GM19455 (cell line): ENCODE data around the gene RNF217.
"Not testable (repeated sequence)": the region's sequence is repeated elsewhere in the genome, so short reads cannot be mapped to it uniquely, and the experiment has no call there.

ENCODE experiments used
- ATAC-seq: cut with Tn5 transposase; IDR thresholded peaks from one replicate; pipeline ENCODE4 v1.9.1; 2021; ENCODE audit not compliant: unreplicated experiment

RNF217 gene

DNA sequence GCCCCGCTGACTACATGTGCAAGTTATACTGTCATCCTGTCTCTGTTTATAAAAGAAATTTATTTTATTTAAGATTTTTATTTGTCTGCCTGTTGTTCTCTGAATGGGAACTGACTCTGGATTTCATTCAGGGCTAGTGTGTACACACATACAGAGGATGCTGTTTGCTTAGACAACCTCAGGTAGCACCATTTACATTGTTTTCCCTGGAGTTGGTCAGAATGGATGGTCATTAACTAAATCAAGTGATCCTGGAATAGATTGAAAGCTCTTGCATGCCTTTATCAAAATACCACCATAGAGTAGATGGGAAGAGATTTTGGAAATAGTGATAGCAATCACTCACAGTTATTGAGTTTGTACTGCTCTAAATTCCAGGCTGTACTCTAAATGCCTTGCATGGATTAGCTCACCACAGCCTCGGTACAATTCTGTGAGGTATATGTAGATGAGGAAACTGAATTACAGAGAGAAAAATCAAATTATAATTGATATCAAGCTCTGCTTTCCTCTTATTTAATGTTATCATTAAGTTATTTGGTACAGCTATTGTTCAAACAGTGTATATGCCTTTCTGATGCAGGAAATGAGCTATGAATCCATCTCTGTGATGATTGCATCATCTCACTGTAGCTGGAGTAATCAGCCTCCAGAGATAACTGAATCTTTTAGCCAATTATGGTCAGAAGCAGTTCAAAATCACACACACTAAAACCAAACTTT, 51.9 kb downstream of the RNF217 start:
- no peak for ATAC-seq

DNA sequence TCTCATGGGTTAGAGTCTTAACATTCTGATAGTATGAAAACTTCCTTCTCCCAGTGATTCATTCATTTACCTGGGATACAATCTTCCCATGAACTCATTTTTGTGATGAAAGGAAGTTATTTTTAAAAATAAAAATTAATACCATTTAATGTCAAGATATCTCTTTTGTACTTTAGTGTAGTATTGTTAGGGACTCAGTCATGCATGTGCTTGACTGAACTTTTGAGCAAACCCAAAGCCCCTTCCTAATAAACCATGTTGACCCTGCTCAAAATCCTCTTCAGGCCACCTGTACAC, 52.4 kb downstream of the RNF217 start:
- no peak for ATAC-seq

GRCh38 chr6:125015152-125015551, 52.9 kb downstream of the RNF217 start:
- ATAC-seq = no peak

- no peak for ATAC-seq
Observed at GRCh38 chr6:125018136-125018535, 55.9 kb downstream of the RNF217 start.

DNA sequence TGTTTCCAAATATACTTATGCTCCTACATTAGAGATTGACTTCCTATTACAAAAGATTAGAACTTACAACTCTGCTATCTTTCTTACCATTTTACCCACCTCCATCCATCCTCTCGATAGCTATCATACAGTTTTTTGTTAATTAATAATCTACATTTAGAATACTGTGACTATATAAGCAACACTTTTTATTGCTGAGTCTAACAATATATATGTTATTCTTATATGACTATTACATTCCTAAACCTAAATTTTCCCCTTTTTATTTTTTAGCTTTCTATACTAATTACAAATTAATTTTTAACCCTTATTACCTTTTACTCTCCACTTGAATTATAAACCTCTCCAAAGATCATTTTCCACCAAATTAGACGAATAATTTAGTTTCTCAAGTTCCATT, 57.0 kb downstream of the RNF217 start:
- no peak for ATAC-seq

- ATAC-seq = no peak
Observed at GRCh38 chr6:125019918-125020317, 57.7 kb downstream of the RNF217 start.

DNA sequence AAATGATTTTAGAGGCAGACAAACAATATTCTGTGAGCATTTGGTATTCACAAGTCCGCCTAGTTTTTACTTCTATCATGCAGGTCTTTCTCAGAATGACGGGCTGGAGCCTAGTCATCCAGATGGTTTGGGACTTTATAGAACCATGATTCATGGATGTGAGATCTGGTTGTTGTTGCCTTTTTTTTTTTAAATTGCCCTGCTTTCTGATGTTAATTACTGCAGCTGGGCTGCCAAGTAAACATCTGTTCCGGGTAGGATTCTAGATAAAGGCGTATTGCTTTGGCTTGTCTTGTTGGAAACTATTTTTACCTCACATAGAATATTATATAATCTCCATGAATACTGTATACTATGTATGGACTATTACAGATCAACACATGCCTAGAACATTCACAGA, 58.1 kb downstream of the RNF217 start:
- ATAC-seq = no peak

- ATAC-seq = no peak
Observed at GRCh38 chr6:125022391-125022989, 60.3 kb downstream of the RNF217 start.

- ATAC-seq = no peak
Observed at GRCh38 chr6:125025164-125025854, 63.1 kb downstream of the RNF217 start.

DNA sequence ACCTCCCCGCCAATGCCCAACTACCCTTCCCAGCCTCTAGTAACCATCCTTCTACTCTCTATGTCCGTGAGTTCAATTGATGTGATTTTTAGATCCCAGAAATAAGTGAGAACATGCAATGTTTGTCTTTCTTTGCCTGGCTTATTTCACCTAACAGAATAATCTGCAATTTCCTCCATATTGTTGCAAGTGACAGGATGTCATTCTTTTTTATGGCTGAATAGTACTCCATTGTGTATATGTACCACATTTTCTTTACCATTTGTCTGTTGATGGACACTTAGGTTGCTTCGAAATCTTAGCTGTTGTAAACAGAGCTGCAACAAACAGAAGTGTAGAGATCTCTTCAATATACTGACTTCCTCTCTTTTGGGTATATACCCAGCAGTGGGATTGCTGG, 65.0 kb downstream of the RNF217 start:
- no peak for ATAC-seq

DNA sequence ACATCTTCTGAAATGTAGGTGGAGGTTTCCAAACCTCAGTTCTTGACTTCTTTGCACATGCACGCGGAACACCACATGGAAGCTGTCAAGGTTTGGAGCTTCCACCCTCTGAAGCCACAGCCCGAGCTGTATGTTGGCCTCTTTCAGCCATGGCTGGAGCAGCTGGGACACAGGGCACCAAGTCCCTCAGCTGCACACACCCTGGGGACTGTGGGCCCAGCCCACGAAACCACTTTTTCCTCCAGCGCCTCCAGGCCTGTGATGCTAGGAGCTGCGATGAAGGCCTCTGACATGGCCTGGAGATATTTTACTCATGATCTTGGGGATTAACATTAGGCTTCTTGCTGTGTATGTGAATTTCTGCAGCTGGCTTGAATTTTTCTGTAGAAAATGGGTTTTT, 68.7 kb downstream of the RNF217 start:
- no peak for ATAC-seq

DNA sequence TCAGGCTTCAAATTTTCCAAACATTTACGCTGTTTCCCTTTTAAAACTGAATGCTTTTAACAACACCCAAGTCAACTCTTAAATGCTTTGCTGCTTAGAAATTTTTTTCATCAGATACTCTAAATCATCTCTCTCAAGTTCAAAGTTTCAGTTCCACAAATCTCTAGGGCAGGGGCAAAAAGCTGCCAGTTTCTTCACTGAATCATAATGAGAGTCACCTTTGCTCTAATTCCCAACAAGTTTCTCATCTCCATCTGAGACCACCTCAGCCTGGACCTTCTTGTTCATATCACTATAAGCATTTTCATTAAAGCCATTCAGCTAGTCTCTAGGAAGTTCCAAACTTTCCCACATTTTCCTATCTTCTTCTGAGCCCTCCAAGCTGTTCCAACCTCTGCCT, 69.1 kb downstream of the RNF217 start:
- no peak for ATAC-seq

DNA sequence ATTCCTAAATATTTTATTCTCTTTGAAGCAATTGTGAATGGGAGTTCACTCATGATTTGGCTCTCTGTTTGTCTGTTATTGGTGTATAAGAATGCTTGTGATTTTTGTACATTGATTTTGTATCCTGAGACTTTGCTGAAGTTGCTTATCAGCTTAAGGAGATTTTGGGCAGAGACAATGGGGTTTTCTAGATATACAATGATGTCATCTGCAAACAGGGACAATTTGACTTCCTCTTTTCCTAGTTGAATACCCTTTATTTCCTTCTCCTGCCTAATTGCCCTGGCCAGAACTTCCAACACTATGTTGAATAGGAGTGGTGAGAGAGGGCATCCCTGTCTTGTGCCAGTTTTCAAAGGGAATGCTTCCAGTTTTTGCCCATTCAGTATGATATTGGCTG, 72.7 kb downstream of the RNF217 start:
- not testable (repeated sequence) for ATAC-seq

GRCh38 chr6:125036486-125036885, 74.2 kb downstream of the RNF217 start:
- ATAC-seq = not testable (repeated sequence)

GRCh38 chr6:125037827-125038226, 75.6 kb downstream of the RNF217 start:
- no peak for ATAC-seq

GRCh38 chr6:125038925-125039324, 76.7 kb downstream of the RNF217 start:
- no peak for ATAC-seq

- no peak for ATAC-seq
Observed at GRCh38 chr6:125041740-125042459, 79.7 kb downstream of the RNF217 start.

DNA sequence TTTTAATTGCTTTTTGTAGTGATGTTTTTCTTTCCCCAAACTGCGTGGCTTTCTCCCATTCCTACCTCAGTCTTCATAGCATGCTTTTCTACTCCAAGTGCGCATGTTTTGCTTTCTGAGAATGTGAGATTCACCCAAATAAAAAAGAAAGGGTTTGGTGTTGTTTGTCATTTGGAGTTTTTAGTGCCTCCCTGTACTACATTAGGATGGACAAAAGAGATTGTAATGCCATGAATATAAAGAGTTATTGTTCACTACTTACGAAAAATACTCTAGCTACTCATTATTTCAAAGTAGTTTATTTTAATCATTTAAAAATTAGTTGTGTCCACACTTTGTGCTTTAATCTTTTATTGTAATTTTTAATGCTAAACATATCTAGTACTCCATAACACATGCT, 81.8 kb downstream of the RNF217 start:
- ATAC-seq = no peak

DNA sequence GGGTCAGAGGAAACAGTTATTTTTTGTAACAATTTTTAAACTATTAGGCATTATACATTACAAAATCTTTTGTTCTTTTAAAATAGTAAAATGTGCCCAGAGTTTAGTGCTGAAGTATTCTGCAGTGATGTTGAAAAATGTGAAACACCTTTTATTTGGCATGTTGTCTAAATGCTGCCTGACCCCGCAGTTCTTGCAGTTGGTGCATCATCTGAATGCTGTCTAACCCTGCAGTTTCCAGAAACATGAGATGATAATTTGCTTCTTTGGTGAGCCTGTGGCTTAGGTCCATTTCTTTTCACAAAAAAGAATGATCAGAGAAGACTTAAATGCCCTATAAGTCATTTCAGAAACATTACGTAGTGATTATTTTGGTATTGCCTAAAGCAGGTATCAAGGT, 82.4 kb downstream of the RNF217 start:
- no peak for ATAC-seq

DNA sequence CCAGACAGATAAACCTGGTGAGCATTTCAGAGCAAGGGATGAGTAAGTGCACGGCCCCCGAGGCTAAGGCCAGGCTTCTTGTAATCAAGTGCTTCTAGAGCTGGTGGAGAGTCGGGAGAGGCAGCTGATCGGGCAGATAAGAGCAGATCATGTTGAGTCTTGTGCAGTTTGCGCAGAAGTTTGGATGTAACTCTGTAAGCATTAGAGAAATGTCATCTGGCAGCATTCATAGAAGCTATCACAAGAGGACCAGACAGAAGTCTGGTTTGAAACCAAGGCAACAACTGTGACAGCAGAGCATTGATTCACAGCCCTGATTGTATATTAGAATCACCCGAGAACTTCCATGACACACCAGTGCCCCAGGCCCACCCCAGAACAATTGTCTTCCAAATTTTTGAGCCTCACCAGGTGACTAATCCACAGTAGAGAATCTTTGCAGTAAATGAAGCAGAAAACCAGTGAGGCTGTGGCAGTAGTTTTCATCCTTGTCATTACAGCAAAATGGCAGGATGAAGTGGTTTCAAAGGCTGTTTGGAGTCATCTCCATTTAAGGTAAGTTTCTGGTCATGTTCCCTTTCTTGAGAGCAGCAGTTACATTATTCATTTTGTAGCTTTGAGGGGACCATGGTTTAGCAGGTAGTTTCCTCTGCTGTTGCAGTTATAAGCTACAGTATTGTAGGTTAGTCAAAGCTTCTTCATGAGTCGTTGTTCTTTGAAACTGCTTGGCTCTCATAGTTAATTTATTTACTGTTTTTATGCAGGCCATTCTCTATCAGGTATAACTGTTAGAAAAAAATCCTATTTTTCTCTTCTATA, 84.1 kb downstream of the RNF217 start:
- ATAC-seq = no peak

GRCh38 chr6:125048274-125048673, 86.0 kb downstream of the RNF217 start:
- ATAC-seq = no peak
